Sigmoid colon (tissue), 7 donors: ENCODE measurements around the gene MTUS2. TPM values are rescaled to one million over a fixed set of nuclear protein-coding genes. Genes with fewer than 3 reads are reported as not detected.

Experiments
- DNase-seq: peaks from one replicate; pipeline ENCODE4 v3.0.0-alpha.2; 2019
- H3K27ac ChIP-seq, 4 donors: fragments of 200-600 bp; sonication (generic); one replicate each; pipeline ENCODE4 v1.5.1; 2016 to 2019; ENCODE audit warnings: mild to moderate bottlenecking in 1 of 4
- H3K27me3 ChIP-seq, 3 donors: fragments of 200-600 bp; sonication (generic); one replicate each; pipeline ENCODE4 v1.5.1; 2019; ENCODE audit warnings: mild to moderate bottlenecking in 1 of 3
- H3K36me3 ChIP-seq, 4 donors: fragments of 200-600 bp; sonication (generic); one replicate each; pipeline ENCODE4 v1.5.1; 2016 to 2019
- H3K4me1 ChIP-seq, 4 donors: fragments of 200-600 bp; sonication (generic); one replicate each; pipeline ENCODE4 v1.5.1; 2017 to 2019
- H3K4me3 ChIP-seq, 4 donors: fragments of 200-600 bp; sonication (generic); one replicate each; pipeline ENCODE4 v1.5.1; 2017 to 2019; ENCODE audit warnings: mild to moderate bottlenecking in 2 of 4, moderate library complexity in 1 of 4
- H3K9me3 ChIP-seq, 4 donors: fragments of 200-600 bp in 3 of 4; sonication (generic) in 3 of 4; one replicate each; pipeline versions ENCODE4 v1.5.1 to v1.6.1; 2013 to 2019
- EP300 ChIP-seq, 4 donors: sonication (generic); formaldehyde crosslinking; IDR thresholded peaks; one replicate each; pipeline ENCODE4 v1.6.1; 2017; ENCODE audit warnings: antibody characterized with exemption in 4 of 4
- POLR2A ChIP-seq, 2 donors: fragments of 450-650 bp; IDR thresholded peaks; one replicate each; pipeline ENCODE4 v1.6.1; 2016; ENCODE audit warnings: antibody characterized with exemption in 2 of 2, mild to moderate bottlenecking in 2 of 2, moderate library complexity in 2 of 2
- POLR2AphosphoS5 ChIP-seq, 4 donors: sonication (generic); formaldehyde crosslinking; IDR thresholded peaks; one replicate each; pipeline ENCODE4 v1.6.1; 2017; ENCODE audit warnings: antibody characterized with exemption in 4 of 4
- WGBS, 2 donors: extraction: QIAGEN DNeasy Blood & Tissue Kit; methylation state at CpG; one replicate each; pipeline ENCODE4 v1.1.7; 2013; 5-methylcytosine and 5-hydroxymethylcytosine counted together
- intact Hi-C: fragments of 100-400 bp; cut with DNase I; formaldehyde crosslinking; loops from one replicate; pipeline ENCODE4 v1.15.1; 2023
- polyA plus RNA-seq, 3 donors: library from polyadenylated mRNA; stranded (reverse); fragments of 200-250 nt; gene quantifications; one replicate each; pipeline ENCODE4 v1.2.3, GENCODE V29; 2013
- total RNA-seq, 4 donors: library from RNA; depleted of rRNA; stranded (reverse); fragments of >200 nt; gene quantifications; one replicate each; pipeline ENCODE4 v1.1.0, GENCODE V29; 2016
- TF ChIP-seq, protein P1 (sequence below), 4 experiments: fragments of 450-650 bp in 3 of 4; fragments of 200-600 bp in 1 of 4; IDR thresholded peaks; one replicate each; pipeline ENCODE4 v1.5.1; 2016 to 2019; ENCODE audit warnings: antibody characterized with exemption in 4 of 4, mild to moderate bottlenecking in 3 of 4, moderate library complexity in 2 of 4
- donor health status: healthy with polysubstance abuse.
- donor health status: Bipolar disorder and iron deficiency.
- donor health status: healthy.

The MTUS2 gene
- total and polyA plus RNA-seq, 7 donors, result 0.23 to 2.2 (median 0.85) TPM; not detected in 1

DNA sequence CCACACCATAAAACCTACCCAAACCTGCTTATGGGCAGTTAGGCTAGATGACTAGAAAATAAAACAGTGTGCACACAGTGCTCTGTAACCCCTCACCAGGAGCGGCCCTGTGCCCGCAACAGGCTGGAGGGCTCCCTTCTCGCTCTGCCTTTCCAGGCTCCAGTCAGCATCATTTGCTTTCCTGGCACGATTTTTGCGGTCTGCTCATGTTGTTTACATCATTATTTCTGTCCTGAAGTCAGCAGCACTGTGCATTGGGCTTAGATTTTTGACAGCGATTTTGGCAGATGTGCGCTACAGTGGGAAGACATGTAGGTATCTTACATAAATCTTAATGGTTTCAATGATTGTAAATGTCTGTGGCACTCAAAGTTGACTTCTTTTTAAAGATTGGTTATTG lies 344.0 kb downstream of the MTUS2 start:
- H3K36me3 ChIP-seq, result no peaks in the 10 kb centered on the region
- 84 to 85% methylated on average over 7 of the region's 7 CpGs for WGBS, 2 donors
- no peaks in the 10 kb centered on the region for H3K27me3 ChIP-seq
- H3K4me3 ChIP-seq, result no peak overlapping the region
- H3K4me1 ChIP-seq, result no peaks in the 10 kb centered on the region
- DNase-seq, result no peak
- intact Hi-C loops, result no loop called here
- no peak overlapping the region for H3K27ac ChIP-seq
- TF ChIP-seq POLR2AphosphoS5 (IDR thresholded peaks at IDR 0.05) (no peak), EP300 (IDR thresholded peaks at IDR 0.05) (no peak), POLR2A (IDR thresholded peaks at IDR 0.05) (no peak)
- TF ChIP-seq, protein P1, sequence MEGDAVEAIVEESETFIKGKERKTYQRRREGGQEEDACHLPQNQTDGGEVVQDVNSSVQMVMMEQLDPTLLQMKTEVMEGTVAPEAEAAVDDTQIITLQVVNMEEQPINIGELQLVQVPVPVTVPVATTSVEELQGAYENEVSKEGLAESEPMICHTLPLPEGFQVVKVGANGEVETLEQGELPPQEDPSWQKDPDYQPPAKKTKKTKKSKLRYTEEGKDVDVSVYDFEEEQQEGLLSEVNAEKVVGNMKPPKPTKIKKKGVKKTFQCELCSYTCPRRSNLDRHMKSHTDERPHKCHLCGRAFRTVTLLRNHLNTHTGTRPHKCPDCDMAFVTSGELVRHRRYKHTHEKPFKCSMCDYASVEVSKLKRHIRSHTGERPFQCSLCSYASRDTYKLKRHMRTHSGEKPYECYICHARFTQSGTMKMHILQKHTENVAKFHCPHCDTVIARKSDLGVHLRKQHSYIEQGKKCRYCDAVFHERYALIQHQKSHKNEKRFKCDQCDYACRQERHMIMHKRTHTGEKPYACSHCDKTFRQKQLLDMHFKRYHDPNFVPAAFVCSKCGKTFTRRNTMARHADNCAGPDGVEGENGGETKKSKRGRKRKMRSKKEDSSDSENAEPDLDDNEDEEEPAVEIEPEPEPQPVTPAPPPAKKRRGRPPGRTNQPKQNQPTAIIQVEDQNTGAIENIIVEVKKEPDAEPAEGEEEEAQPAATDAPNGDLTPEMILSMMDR (IDR thresholded peaks at IDR 0.05), result no peak
- H3K9me3 ChIP-seq, result no peaks in the 10 kb centered on the region

DNA sequence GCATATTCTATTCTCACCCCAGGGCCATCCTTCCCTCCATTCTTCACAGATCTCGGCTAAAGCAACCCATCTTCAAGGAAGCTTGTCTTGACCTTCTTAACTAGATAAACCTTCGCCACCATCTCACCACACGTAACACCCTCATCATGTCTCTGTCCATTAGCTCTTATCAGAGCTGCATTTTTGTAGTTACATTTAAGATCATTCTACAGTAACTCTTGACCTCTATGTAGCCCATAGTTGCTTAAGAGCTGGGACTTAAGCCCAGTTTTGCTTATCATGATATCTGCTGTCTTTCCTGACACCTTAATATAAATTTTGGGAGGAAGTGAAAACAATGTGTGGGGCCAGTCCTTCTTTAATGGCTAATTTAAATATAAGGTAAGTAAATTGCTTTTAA lies 345.1 kb downstream of the MTUS2 start:
- H3K4me3 ChIP-seq, result no peak overlapping the region
- H3K9me3 ChIP-seq, result no peaks in the 10 kb centered on the region
- TF ChIP-seq POLR2A (IDR thresholded peaks at IDR 0.05) (no peak), POLR2AphosphoS5 (IDR thresholded peaks at IDR 0.05) (no peak), EP300 (IDR thresholded peaks at IDR 0.05) (no peak)
- TF ChIP-seq, protein P1 (IDR thresholded peaks at IDR 0.05), result no peak
- no peaks in the 10 kb centered on the region for H3K27me3 ChIP-seq
- 88 to 93% methylated on average over 3 of the region's 3 CpGs for WGBS, 2 donors
- H3K27ac ChIP-seq, result no peak overlapping the region
- no peaks in the 10 kb centered on the region for H3K36me3 ChIP-seq
- no peaks in the 10 kb centered on the region for H3K4me1 ChIP-seq
- no peak for DNase-seq
- intact Hi-C loops, result no loop called here

DNA sequence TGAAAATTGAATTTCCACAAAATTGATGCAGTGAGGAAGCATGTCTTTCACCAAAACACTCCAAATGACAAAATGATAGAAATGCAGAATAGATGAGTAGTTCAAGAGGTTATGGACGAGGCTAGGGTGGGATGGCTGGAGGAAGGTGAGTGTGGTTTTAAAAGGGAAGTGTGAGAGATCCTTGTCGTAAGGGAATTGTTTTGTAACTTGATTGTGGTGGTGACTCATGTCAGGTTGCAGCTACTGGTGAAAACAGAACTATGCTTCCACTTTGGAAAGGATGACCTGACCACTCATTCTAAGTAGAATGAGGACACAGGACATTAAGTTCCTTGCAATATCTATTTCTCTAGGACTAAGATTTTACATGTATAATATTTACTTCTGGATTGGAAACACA lies 345.7 kb downstream of the MTUS2 start:
- intact Hi-C loops, result no loop called here
- 39 to 57% methylated on average over 2 of the region's 2 CpGs for WGBS, 2 donors
- Histone ChIP-seq H3K36me3 (no peaks in the 10 kb centered on the region), H3K27me3 (no peaks in the 10 kb centered on the region), H3K9me3 (no peaks in the 10 kb centered on the region), H3K4me3 (no peak overlapping the region), H3K4me1 (no peaks in the 10 kb centered on the region), H3K27ac (no peak overlapping the region)
- TF ChIP-seq, protein P1 (IDR thresholded peaks at IDR 0.05), result no peak
- TF ChIP-seq EP300 (IDR thresholded peaks at IDR 0.05) (no peak), POLR2AphosphoS5 (IDR thresholded peaks at IDR 0.05) (no peak)
- no peak for DNase-seq

DNA sequence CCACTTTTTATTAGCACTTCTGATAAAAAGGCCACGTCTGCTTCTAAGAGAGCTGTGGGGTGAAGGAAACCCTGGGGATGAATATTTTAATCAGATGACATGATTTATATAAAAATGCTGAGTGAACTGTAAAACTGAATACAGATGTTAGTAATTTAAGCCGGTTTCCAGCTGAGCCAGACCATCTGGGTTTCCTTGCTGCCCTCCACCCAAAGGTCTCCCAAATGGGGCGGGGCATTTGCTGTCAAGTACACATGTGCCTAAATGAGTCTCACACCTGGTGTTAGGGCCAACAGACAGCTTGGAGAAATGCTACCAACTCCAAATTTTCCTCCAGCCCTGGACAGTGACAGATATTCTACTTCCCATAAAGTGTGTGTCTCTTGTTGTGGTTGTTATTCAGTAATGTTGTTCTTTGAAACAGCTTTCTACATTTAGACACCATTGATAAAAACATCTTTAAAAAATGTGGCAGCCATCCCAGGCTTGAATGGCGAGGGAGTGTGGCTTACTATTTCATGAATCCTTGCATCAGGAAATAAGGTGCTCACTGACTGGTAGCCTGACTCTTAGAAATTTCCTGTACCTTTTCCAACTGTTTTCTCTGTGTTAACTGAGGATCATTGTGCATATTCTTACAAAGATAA lies 350.4 kb downstream of the MTUS2 start:
- Histone ChIP-seq H3K27me3 (no peaks in the 10 kb centered on the region), H3K4me3 (no peak overlapping the region), H3K36me3 (no peaks in the 10 kb centered on the region), H3K27ac (no peak overlapping the region), H3K4me1 (no peaks in the 10 kb centered on the region), H3K9me3 (no peaks in the 10 kb centered on the region)
- TF ChIP-seq, protein P1 (IDR thresholded peaks at IDR 0.05), result no peak
- WGBS, 2 donors, result 72% methylated on average over 4 of the region's 4 CpGs
- no peak for DNase-seq
- intact Hi-C loops, result no loop called here

DNA sequence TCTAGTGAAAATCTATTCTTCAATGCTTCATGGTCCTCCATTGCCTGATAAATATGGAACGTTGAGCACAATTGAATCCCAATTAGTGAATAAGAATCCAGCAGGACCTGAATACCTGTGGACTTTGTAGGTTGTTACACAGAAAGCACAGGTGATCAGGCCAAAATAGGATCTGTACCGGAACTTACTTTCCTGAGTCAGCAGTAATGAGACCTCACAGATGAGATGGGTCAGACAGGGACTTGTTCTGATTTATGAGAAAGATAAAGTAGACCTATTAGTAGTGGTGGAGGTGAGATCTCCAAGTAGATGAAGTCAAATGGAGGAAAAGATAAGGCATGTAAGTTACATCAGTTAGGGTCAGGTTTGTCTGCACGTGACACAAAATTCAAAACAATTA lies 351.1 kb downstream of the MTUS2 start:
- 87 to 92% methylated on average over 3 of the region's 3 CpGs for WGBS, 2 donors
- Histone ChIP-seq H3K4me3 (no peak overlapping the region), H3K27me3 (no peaks in the 10 kb centered on the region), H3K36me3 (no peaks in the 10 kb centered on the region), H3K9me3 (no peaks in the 10 kb centered on the region), H3K27ac (no peak overlapping the region), H3K4me1 (no peaks in the 10 kb centered on the region)
- intact Hi-C loops, result no loop called here
- TF ChIP-seq POLR2A (IDR thresholded peaks at IDR 0.05), result no peak
- TF ChIP-seq, protein P1 (IDR thresholded peaks at IDR 0.05), result no peak
- no peak for TF ChIP-seq POLR2AphosphoS5 (IDR thresholded peaks at IDR 0.05)
- TF ChIP-seq EP300 (IDR thresholded peaks at IDR 0.05), result no peak
- no peak for DNase-seq
